Stimulated activated CD4-positive, alpha-beta T cell treated with anti-CD3 and anti-CD28 coated beads, Interleukin-4, amount 100 ng/mL, for 24 hours (primary cell): Measurements from ENCODE around the gene EXD3.

ENCODE experiments used
- DNase-seq: peaks from one replicate; pipeline ENCODE4 v3.0.0-alpha.2; 2020

The EXD3 gene

DNA sequence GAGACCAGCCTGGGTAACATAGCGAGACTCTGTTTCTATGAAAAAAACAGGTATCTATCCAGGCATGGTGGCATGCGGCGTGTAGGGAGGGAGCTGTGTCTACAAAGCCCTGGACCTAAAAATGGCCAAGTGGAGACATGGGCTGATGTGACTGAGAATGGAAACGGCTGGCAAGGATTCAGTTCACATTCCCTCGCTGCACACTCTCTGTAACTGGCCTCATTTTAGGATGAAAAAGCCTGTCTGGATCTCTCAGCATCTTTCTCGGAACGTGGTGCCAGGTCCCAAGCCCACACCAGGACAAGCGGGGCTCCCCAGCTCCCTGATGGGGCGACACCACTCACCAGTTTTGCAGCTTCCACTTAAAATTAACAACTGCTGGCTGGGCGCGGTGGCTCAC lies 13.4 kb downstream of the EXD3 start:
- no peak for DNase-seq

DNA sequence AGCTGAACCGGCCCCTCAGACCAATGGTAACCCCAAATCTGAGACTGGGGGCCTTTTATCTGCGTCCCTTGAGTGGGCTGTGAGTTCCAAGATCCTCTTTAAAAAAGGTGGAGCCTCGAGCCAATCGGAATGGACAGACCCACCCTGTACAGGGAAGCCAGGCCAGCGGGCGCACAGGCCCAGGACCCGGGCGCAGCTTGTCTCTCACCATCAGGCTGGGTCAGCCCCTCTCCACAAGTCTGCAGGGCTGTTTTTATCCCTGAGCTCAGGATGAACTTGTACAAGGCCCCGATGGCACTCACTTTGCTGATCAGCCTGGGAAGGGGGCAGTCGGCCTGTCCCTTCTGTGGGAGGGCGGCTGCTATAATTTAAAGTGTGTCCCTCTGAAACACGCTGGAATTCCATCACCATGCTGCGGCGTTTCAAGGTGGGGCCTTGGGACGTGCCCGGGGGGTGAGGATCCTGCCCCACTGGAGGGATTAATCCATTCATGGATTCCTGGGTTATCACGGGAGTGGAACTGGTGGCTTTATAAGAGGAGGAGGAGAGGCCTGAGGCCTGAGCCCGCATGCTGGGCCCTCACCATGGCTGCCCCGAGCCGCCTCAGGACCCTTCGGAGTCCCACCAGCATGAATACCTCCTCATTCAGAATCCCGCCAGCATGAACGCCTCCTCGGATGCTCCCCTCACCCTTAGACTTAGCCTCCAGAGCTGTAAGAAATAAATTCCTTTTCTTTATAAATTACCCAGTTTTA lies 14.1 kb downstream of the EXD3 start:
- DNase-seq, result no peak

DNA sequence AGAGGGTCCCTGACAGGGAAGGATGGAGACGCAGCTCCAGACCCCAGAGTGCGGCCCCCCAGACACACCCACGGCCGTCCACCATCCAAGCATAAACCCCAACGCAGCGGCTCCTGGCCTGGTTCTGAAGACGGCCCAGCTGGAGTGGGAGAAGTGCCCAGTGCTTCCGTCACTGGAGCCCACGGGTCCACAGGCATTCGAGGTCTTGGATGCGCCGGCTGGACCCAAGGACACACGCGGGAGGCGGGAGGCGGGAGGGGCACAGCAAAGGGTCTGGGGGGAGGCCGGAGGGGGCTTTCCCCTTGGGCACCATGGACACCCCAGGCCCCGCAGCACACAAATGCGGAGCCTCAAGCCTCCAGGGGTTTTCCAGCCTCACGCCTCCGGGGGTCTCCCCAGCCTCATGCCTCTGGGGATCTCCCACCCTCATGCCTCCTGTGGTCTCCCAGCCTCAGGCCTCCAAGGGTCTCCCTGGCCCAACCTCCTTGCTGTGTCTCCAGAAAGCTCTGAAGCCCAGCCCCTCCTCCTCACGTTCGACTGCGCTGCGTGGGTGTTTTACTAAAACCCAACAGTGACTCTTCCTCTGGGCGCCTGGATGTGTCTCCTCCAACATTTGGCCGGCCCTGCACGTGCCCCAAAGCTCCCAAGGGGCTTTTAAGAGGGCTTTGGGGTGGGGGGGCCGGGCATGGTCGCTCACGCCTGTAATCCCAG lies 15.2 kb downstream of the EXD3 start:
- DNase-seq, result no peak

DNA sequence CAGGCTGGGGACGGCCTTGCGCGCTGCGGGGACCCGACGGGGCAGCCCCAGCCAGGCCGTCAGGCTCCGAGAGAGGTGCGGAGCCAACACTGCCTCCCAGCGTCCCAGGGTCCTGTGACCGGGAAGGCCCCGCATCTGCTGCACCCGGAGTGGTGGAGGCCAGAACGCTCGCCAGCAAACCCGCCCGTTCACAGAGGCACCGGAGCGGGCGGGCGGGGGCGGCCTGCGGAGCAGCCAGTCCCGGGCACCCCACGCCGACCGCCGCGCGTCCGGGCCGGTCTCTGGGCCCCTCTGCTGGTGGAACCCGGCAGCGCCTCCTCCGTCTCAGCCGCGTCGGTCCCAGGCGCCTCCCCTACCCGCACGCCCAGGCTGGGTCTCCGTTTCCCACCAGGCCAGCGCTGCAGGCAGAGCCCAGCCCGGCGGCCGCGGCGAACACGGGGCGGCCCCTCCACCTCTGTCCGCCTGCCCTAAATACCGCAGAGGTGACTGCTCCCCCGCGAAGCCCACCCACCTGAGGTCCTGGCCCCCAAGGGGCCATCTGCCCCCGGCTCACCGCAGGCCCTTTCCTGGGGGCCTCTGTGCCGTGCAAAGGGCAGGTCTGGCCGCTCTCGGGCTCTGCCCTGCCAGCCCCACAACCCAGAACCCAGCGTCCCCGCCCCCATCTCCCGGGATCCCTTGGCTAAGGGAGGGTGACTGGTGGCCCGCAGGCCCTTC lies 15.9 kb downstream of the EXD3 start:
- DNase-seq, result peak; percentile 66

DNA sequence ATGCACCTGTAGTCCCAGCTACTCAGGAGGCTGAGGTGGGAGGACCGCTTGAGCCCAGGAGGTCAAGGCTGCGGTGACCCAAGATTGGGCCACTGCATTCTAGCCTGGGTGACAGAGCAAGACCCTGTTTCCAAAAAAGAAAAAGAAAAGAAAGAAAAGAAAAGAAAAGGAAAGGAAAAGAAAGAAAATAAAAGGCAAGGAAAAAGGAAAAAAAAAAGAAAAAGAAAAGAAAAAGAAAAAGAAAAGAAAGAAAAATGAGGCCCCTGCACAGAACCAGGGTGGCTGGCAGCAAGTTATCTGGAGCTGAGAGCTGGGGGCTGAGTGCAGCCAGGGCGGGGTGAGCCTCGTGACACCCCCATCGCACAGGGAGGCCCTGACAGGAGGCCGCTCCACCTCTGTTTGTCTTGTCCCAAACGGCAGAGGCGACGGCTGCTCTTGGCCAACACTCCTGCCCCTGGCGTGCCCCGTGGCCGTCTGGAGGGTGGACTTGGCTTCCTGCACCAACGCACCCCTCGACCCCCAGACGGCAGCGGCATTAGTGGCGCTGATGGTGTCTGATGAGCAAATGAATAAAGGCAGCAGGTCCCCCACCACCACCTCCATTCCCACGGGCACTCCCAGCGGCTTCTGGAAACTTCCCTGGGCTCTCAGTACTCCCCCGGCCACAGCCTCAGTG lies 16.7 kb downstream of the EXD3 start:
- no peak for DNase-seq

DNA sequence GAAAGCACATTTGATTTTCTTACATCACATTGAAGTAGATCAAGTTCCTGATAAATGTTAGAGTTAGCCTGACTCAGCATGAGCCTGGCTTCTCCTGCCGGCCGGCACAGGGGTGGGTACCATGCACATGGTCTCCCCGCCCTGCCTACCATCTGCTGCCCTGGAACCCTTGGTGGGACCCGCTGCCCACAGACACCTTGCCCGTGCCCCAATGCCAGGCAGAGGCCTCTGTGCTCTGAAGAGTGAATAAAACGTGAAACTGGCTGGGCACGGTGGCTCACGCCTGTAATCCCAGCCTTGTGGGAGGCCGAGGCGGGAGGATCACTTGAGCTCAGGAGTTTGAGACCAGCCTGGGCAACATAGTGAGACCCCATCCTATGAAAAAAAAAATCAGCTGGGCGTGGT lies 17.3 kb downstream of the EXD3 start:
- no peak for DNase-seq

DNA sequence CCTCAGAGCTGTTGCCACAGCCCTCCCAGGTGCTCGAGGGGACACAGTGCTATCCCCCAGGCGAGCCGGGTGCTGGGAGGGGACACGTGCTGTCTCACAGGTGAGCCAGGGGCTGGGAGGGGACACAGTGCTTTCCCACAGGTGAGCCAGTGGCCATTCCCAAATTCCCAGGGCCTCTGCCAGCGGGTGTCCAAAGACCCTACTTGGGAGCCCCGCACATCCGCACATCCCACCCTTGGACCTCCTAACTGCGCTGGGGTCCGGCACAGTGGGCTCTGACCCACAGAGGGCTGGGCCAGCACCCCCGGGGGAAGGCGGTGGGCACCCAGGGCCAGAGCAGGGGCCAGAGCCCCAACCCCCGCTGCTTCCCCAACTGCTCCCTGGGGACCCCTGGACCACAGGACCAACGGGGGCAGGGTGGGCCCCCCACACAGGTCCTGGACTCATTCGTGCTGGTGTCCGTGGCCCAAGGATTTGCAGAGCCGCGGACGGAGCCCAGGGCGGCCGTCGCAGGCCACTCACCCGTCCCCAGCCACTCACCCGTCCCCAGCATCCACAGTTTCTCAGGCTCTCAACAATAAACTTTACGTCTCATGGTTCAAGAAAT lies 17.9 kb downstream of the EXD3 start:
- no peak for DNase-seq

DNA sequence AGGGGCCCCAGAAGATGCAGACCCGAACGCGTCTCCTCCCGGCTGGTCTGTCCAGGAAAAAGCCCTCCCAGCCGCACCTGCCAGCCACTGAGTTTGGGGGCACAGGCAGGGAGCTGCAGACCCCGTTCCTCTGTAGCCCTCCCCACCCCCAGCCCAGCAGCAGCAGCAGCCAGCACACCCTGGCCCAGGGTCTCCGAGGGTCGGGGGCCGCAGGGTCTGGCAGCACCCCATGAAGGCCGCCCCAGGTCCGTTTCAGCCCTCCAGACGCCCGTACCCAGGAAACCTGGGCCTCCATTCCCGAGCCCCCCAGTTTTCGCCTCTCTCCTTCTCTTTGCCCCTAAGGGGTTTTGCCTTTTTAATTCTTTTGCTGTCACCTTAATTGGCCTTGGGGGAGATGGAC lies 19.7 kb downstream of the EXD3 start:
- no peak for DNase-seq

DNA sequence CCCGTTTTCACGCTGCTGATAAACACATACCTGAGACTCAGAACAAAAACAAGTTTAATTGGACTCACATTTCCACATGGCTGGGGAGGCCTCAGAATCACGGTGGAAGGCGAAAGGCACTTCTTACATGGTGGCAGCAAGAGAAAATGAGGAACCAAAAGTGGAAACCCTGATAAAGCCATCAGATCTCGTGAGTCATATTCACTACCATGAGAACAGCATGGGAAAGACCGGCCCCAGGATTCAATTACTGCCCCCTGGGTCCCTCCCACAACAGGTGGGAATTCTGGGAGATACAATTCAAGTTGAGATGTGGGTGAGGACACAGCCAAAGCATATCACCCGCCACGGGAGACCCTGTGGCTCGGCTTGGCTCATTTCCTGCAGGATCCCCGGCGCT lies 20.2 kb downstream of the EXD3 start:
- no peak for DNase-seq

DNA sequence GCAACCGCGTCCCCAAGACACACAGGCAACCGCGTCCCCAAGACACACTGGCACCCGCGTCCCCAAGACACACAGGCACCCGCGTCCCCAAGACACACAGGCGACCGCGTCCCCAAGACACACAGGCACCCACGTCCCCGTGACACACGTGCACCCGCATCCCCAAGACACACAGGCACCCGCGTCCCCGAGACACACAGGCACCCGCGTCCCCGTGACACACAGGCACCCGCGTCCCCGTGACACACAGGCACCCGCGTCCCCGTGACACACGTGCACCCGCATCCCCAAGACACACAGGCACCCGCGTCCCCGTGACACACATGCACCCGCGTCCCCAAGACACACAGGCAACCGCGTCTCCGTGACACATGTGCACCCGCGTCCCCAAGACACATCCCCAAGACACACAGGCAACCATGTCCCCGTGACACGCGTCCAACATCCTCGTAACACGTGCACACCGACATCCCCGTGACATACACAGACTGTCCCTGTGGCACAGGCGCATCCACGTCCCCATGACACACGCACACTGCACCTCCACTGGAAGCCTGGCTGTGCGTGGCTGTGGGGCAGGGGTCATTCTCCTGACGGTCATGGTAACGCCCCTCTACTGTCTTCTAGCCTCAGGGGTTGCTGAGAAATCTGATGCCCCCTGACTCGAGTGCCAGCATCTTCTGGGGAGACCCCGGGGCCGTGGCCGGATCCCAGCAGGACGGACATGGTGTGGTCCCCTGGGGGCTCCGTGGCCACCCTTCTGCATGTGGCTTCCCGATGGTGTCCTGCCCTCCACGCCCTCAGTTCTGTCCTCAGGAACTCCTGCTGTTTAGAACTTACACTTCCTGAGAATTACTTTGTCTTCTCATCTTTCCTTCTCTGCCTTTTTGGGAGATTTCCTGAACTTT lies 24.1 kb downstream of the EXD3 start:
- no peak for DNase-seq

DNA sequence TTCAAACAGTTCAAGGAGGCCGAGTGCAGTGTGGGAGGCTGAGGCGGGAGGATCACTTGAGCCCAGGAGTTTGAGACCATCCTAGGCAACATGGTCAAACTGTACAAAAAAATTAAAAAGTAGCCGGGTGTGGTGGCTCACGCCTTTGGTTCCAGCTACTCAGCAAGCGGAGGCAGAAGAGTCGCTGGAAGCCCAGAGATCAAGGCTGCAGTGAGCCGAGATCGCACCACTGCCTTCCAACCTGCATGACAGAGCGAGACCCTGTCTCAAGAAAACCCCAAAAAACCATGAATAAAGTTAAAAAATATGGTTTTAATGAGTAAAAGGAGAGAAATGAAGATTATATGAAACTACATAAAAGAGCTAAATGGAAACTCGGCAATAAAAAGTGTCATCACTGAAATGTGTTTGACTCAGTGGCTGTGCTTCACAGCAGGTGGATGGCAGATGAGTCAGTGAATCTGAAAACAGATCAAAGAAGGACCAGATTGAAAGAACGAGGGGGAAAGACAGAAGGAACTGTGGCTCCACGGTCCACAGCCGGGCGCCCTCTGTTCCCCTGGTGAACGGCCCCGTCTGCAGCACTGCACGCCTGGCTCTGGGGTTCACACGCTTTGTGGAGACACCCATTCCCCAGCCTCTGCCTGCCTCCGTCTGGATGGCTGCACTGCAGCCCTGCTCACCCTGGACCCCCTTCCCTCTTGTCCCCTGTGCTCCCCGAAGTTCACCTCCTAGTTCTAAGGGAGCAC lies 25.1 kb downstream of the EXD3 start:
- DNase-seq, result peak; percentile 59

DNA sequence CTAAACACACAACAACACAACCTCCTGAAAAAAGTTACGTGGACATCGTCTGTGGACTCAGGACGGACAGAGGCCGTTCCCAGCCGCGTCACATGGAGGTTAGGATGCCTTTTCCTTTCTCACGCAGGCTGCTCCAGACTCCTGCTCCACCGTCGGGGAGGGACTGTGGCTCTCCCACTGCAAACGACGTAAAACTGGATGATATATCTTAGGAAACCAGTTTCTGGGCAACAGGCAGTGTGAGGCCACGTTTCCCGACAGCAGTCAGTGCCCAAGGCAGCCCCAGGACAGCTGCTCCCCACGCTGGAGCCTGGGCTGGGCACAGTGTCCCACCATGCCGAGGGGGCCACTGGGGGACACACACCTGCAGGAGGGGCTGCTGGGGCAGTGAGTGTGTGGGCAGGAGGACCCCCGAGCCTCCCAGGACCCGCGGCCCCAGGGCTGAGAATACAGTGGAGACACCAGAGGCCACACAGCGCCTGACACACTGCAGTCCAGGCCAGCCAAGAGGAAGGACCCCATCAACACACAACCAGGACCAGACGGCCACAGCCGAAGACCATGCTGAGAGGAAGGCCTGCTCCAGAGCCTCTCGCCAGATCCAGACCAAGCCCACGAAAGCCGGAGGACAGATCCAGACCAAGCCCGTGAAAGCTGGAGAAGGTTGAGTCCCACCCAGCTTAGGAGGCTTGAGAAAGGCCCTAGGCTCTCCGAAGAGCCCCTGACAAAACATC lies 26.2 kb downstream of the EXD3 start:
- DNase-seq, result no peak

DNA sequence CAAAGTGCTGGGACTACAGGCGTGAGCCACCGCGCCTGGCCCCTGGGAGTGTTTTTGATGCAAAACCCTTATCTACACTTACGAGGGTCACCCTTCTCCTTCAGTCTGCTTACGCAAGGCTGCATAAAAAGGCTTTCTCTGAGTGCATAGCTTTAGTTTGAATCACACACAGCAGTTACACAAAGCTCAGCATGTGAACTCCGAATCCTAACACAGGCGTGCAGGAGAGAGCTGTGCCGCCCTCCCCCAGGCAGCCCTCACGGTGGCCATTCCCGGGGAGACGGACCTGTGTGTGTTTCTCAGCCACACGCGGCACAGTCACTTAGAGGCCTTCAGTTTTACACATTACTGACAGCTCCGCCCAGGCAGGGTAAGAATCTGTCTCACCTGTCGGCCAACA lies 26.7 kb downstream of the EXD3 start:
- no peak for DNase-seq

DNA sequence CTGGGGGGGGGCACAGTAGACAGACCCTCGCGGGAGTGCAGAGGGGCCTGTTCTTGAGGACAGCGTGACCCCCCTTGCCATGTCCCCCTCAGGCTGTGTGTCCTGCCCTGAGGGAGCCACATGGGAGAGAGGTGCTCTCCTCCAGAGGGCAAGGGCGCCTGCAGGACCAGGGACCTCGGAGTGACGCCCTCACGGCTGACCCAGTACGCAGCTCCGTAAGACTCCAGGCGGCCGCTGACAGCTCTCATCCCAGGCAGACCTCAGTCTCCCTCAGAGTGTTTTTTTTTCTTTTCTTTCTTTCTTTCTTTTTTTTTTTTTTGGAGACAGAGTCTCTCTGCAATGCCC lies 27.3 kb downstream of the EXD3 start:
- DNase-seq, result no peak

DNA sequence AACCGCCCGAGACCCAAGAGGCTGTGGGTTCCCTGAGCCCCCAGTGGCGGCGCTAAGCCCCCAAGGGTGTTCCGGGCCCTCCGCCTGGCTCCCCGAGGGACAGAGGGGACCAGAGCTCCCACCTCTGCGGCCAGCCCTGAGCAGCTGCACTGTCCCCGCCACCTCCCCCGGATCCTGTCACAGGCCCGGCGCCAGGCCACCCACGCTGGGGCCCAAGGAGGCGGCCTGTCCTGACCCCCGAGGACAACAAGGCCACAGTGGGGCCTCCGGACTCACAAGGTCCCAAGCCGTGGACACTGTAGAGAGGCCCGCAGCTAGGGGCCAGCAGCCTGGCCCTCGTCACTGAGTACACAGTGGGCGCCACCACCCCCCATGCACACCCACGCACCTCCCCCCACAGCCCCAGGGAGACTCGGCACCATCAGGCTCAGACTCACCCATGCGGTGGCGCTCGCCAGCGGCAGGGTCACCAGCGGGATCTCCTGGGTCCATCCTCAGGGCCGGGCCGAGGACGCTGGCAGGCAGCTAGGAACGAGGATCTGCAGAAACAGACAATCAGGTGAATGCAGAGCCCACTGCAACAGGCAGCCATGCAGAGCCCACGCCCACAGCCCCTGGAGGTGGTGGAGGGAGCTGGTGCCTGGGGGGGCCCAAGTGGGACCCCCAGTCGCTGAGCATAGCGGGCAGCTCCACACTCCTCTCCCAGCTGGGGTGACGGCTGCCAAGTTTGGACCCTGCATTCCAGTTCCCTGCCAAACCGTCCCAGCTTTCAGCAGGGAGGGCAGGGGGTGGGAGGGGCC lies 27.9 kb downstream of the EXD3 start:
- DNase-seq, result no peak

DNA sequence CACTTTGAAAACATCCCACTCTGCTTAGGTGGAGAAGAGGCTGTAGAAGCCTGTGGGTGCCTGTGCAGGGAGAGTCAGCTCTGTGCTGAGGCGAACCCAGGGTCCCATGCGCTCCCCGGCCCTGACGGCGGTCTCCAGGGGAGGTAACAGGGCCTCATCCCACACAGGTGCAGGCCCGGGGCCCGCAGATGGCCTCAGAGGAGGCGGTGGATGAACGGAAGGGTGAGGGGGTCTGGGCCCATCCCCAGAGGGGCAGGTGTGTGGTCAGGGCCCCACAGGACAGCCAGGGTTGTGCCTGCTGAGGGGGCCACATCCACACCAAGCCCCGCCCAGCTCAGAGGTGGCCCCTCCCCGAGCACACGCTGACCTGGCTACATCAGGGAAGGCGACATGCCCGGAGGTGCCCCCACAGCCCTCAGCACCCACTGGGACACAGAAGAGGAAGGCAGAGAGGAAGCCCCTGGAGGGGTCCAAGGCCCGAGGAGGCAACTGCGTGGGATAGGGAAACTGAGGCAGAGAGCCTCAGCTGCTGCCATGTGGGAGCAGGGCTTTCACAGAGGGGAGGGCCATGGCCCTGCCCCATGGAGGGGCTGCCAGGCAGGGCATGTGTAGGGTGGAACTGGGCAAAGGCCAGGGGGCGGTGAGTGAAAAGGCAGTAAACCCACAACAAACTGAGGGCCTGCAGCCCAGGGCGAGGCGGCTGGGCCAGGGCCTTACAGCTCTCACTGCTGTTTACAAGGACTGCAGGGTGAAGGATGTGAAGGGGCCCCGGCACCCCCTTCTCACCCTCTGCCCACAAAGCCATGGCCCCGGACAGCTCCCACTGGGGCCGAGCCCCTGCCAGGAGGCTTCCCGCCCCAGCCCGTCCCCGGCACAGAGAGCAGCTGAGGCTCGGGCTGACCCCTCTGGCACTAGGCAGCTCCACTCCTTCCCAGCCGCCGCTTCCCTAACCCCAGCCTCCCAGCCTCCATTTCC lies 29.5 kb downstream of the EXD3 start:
- DNase-seq, result no peak

DNA sequence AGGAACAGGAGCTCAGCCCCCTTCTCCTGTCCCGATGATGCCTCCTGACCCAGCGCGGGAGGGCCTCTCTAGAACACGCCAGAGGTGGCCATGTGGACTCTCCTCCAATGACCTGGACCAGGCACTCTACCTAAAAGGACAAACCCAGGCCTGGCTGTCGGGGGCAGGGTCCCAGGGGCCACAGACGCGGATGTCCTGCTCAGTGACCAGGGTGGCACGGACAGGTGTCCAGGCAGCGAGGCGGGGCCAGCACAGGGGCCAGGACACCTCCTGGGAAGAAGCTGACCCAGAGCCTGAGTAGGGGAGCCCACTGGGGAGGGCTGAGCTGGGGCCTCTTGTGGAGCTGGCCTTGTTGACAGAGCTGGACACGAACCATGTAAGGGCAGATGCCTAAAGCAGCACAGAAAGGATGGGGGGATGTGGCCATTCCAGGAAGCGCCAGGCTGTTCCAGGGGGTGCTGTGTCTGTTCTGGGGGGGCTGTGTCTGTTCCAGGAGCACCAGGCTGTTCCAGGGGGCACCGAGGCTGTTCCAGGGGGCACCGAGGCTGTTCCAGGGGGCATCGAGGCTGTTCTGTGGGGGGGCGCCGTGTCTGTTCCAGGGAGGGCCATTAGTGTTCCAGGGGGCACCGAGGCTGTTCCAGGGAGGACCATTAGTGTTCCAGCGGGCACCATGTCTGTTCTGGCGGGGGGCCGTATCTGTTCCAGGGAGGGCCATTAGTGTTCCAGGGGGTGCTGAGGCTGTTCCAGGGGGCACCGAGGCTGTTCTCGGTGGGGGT lies 30.5 kb downstream of the EXD3 start:
- no peak for DNase-seq

DNA sequence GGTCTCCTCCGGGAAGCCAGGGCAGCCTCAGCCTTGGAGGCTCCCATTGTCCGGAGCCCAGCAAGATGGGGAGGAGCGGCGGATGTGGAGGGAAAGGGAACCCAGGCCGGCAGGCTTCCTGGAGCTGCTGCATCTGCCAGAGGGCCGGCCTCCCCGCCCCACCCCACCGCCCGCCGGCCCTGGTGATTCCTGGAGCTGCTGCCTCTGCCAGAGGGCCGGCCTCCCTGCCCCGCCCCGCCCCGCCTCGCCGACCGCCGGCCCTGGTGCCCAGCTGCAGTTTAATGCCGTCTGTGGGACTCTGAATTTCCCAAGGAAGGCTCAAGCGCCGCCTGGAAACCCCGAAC lies 31.6 kb downstream of the EXD3 start:
- no peak for DNase-seq
